ENCODE results near the gene MOB2.

DNA sequence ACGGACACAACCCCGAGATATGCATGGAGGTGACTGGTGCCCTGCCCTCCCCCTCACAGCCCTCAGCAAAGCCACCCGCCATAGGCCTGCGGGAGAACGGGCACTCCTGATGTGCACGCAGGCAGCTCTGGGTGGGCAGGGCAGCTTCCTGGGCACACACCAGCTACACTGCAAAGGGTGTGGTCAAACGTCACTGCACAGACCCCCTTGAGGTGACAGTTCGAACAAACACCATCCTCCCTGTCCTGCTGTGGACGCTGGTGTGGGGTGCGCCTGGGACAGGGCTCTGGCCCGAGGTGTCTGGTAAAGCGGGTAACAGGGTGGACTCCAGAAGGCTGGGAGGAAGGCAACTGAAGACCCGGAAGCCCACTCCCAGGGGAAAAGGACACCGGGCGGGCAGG, 21.9 kb upstream of the MOB2 start:
- TF ChIP-seq CTCF (IDR thresholded peaks at IDR 0.05; ENCODE audit: low read depth, low read length) = no peak
- no peak for TF ChIP-seq EZH2phosphoT487 (IDR thresholded peaks at IDR 0.05; ENCODE audit: low read depth)

All from OCI-LY3 (cell line).